Uterus (tissue), 2 donors: ENCODE data around the gene ZGLP1.

ENCODE experiments used
- CTCF ChIP-seq, 4 experiments: fragments of 200-600 bp in 2 of 4; fragments of 450-650 bp in 2 of 4; sonication (generic) in 2 of 4; IDR thresholded peaks; one replicate each; pipeline ENCODE4 v1.5.1; 2016 to 2019; ENCODE audit warnings: antibody characterized with exemption in 4 of 4, mild to moderate bottlenecking in 2 of 4, moderate library complexity in 1 of 4
- POLR2A ChIP-seq, 2 donors: fragments of 450-650 bp; IDR thresholded peaks; one replicate each; pipeline ENCODE4 v1.6.1; 2016; ENCODE audit warnings: antibody characterized with exemption in 2 of 2, mild to moderate bottlenecking in 1 of 2, moderate library complexity in 1 of 2

GRCh38 chr19:10315335-10316214 is 6.0 kb upstream of the ZGLP1 start, which contains the start of gene FDX2:
- TF ChIP-seq CTCF (IDR thresholded peaks at IDR 0.05) (no peak), POLR2A (IDR thresholded peaks at IDR 0.05) (no peak)
